HG03039 (cell line): ENCODE data around the gene FGD4.

Source experiments
- ATAC-seq: cut with Tn5 transposase; IDR thresholded peaks from one replicate; pipeline ENCODE4 v1.9.1; 2021; ENCODE audit warnings: mild to moderate bottlenecking, moderate library complexity; ENCODE audit not compliant: unreplicated experiment

Gene FGD4

DNA sequence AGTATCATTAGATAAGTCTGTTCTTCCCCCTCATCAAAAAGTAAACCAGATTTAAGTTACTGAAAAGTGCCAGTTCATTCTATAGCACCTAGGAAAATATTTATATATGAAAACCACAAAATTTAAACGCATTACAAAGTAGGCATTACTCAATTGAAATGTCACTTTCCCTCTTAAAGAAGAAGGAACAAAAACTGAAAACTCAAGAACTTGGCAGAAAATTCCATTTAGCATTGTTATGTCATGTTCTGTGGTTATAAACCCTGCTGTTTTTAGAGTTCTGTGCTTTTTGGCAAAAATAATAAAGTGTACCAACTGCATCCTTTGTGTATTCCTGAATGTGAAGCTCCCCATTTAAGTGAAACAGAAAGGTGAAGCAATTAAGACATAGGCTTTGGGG lies 3.6 kb downstream of the FGD4 start:
- ATAC-seq = no peak

DNA sequence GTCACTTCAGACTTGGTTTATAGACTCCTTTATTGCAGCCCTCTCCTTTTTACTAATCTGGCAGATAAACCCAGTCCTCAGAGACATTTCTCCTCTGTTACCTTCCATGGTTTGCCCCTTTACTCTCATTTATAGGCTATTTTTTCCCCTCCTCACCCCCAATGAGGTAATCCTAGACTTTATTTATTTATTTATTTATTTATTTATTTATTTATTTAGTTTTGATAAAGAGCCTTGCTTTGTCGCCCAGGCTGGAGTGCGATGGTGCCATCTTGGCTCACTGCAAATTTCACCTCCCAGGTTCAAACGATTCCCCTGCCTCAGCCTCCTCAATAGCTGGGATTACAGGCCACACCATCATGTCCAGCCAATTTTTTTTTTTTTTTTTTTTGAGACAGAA lies 8.4 kb downstream of the FGD4 start:
- no peak for ATAC-seq

DNA sequence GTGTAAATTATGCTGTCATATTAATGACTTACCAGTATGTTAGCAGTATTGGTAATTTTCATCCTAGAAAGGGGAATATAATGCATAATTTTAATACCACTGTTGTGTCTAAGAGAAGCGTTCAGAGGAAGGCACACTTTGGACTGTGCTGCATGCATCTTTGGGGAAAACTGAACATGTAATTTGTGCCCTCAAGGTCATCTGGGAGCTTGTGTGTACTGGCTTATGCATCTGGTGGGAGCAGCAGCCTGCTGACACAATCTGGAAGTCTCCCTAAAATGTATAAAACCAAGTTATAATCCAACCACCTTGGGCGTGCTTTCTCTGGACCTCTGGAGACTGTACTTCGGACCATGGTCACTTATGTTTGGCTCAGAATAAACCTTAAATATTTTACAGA lies 14.1 kb downstream of the FGD4 start:
- no peak for ATAC-seq

- ATAC-seq = no peak
Measured at GRCh38 chr12:32418221-32418620, 18.9 kb downstream of the FGD4 start.

DNA sequence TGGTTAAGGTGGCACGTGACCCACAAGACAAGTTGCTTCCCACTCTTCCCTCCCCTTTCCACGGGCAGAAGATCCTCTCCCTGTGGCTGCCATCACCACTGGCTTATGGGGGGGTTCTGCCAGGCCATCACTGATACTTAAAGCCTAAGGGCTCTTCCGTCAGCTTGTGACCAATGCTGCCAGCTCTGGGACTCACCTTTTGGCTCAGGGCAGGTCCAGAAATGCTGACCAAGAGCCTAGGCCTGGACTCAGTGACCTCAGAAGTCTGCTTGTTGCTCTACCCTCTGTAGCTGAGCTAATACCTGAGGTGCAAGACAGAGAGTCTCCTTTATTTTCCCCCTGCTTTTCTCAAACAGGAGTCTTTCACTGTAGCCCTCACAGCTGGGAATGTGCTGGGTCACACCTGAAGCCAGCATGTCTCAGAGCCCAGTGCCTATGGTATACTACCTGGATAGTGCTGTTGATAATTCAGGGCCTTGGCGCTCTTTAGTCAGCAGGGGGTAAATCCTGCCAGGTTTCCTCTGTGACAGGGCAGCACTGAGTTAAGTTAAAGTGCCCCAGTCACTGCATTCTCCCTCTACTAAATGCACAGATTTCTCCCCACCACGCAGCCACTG lies 19.7 kb downstream of the FGD4 start:
- no peak for ATAC-seq

- ATAC-seq = peak; percentile 70
Measured at GRCh38 chr12:32419520-32419960, 20.2 kb downstream of the FGD4 start.

GRCh38 chr12:32420356-32420755 lies 21.0 kb downstream of the FGD4 start:
- no peak for ATAC-seq

- ATAC-seq = no peak
Measured at GRCh38 chr12:32423559-32423958, 24.2 kb downstream of the FGD4 start.

- no peak for ATAC-seq
Measured at GRCh38 chr12:32431025-32431424, 31.7 kb downstream of the FGD4 start.

GRCh38 chr12:32435921-32436705 lies 36.8 kb downstream of the FGD4 start:
- no peak for ATAC-seq

DNA sequence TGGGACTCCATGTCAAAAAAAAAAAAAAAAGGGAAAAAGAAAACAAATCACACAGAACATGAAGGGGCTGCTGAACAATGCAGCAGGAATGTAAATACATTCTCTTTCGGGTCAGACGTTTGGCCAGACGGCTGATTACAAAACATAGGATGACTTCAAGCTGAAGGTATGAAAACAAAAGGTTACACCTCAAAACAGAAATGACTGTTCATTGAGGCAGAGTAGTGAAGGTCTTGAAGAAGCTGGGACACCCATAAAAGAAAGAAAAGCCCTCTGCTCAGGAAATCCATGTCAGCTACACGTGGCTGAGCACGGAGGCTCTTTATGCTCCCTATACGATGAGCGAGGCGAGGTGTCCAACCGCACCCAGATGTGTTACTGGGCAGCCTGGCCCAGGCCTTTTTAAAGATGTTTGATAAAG lies 37.7 kb downstream of the FGD4 start:
- no peak for ATAC-seq

DNA sequence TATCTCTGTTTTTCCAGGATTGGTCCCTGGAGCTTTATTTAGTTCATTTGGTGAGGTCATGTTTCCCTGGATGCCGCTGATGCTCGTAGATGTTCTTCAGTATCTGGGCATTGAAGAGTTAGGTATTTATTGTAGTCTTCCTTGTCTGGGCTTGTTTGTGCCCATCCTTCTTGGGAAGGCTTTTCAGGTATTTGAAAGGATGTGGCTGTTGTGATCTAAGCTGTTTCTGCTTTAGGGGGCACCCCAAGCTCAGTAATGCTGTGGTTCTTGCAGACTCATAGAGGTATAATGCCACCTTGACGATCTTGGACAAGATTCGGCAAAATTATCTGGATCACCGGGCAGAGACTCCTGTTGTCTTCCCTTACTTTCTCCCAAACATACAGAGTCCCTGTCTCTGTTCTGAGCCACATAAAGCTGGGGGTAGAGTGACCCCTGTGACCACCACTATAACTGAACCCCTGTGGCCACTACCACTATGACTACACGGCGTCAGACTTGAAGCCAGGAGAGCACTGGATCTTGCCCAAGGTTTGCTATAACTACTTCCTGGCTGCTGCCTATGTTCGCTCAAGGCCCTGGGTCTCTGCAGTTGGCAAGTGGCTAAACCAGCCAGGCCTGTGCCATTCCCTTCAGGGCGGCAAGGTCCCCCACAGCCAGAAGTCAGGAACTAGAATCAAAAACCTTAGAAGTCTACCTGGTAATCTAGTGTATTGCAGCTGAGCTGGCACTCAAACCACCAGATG lies 40.9 kb downstream of the FGD4 start:
- ATAC-seq = no peak

GRCh38 chr12:32443491-32443890 lies 44.1 kb downstream of the FGD4 start:
- no peak for ATAC-seq

DNA sequence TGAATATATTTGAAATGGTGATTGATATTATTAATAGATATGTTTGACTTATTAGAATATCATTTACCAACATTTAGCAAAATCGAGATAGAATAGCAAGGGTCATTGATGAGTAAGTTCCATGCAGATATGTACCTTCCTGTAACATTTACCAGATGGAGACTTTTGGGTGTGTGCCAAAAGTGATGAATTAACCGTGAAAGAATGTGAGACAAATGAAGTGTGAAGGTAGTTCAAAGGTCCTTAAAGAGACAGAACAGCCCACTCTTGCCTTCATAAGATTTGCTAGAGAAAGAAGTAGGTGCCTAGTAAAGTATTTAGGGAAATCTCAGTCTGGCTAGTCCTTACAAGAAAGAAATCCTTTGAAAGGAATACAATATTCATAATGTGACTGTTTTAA lies 45.5 kb downstream of the FGD4 start:
- ATAC-seq = no peak

- ATAC-seq = no peak
Measured at GRCh38 chr12:32445356-32445755, 46.0 kb downstream of the FGD4 start.

GRCh38 chr12:32446316-32447119 lies 47.2 kb downstream of the FGD4 start:
- ATAC-seq = no peak

DNA sequence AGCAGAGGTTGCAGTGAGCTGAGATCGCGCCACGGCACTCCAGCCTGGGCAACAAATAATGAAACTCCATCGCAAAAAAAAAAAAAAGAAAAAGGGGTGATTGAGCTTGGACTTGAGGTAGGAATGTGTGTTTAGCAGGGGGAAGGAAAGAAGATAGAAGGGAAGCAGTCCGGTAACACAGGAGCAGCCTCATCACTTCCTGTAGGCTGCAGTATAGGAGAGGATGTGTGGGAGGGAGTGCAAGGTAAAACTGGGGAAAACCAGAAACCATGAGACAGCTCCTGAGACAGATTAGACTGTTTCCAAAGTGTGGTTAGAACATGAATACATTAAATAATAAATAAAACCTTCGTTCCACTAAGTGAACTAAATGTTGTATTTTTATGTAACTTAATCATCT lies 49.2 kb downstream of the FGD4 start:
- no peak for ATAC-seq

DNA sequence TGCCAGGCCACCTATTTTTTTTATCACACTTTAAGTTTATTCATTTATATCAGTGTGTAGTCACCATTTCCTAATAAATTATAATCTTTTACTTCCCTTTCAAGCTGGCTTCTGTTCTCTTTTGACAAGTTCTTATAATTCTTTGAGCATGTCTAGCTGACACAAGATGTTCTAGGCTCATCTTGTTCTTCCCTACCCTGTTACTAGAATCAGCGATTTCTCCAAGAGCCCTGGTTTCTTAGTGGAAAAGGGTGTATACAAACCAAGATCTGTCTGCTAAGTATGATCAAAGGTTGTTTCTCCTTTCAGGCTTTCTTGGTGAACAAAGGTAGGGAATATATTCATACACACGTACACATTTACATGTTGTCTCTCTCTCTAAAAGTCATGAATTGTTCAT lies 51.0 kb downstream of the FGD4 start:
- ATAC-seq = no peak

DNA sequence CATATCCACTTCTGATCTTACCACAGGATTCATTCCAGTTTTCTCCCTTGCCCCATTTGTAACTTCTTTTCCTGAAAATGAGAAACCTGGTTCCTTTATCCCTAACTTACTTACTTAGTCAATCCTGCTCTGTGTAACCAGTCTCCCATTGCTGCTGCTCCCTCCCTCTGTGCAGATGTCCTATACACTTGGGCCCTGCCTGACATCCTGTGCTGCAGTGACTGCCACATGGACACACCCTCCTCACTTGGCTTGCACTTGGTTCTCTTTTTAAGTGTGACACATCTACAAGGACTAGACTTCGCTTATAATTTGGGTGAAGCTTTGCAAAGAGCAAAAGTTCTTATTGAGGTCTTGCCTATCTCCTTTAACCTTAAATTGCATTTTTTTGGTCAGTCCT lies 51.4 kb downstream of the FGD4 start:
- ATAC-seq = no peak

- ATAC-seq = no peak
Measured at GRCh38 chr12:32451816-32452215, 52.5 kb downstream of the FGD4 start.

- no peak for ATAC-seq
Measured at GRCh38 chr12:32454075-32454474, 54.7 kb downstream of the FGD4 start.
